ENCODE measurements around the gene GALNT2.

The GALNT2 gene

DNA sequence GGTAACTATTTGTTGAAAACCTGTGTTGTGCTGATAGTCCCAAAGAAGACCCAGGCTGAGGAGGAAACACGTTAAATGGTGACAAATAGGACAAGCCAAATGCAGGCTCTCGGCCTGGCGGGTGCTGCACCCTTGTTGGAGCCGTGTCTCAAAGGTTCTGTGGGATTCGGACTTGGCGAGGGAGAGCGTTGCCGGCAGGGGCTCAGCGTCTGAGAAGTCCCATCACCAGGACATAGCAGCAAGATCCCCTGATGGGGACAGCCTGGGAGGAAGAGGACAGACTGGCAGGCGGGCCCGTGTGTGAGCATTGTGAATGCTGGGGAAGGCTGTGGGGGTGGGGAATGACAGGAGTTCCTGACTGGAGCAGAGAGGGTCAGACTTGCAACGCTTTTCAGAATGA lies 216.6 kb downstream of the GALNT2 start:
- no peak for DNase-seq

GRCh38 chr1:230284891-230285290 lies 217.9 kb downstream of the GALNT2 start:
- DNase-seq = no peak

DNA sequence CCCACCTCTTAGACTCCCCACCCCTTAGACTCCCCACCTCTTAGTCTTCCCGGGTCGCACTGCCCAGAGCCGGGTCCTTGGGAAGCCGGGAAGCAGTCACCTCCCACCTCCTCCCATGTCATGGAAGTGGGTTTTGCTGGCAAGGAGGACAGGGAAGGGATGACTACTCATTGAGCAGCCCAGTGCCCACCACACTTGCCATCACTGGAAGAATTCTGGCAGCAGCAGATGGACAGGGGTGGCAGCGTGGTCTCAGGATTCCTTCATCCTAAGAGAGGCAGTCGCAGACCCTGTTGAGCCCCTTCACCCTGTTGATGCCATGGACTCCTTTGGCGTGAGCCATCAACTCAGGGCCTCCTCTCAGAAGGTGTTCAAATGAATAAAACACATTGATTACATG lies 218.3 kb downstream of the GALNT2 start:
- no peak for DNase-seq

DNA sequence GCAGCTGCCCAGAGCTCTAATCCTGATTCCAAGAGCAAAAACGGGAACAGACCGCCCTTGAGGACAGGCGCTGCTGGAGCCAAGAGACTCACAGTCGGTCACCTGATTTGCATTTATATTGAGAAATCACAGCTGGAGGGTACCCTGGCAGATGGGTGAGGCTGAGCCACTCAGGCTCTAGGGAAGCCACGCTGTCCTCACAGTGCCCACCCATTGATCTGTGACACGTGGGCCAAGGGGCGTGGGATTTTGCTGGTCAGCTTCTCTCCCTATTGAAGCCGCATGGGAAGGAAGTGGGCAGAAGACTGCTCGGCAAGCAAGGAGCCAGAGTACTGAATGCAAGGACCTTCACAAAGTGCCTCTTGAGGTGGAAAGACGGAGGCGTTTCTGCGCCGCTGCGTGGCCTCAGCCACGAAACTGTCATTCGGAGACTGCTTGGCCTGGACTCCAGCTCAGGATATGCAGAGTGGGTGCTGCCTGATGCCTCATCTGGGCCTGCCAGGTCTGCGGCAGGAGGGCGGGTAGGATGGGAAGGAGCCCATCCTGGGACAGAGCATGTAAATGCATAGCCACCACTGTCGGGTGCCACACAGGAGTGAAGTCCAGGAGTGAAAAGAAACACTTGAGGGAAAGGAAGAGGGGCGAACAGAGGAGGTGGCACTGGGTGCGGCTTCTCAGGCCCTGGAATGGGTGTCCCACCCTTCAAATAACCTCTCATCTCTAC lies 219.3 kb downstream of the GALNT2 start:
- DNase-seq = no peak

DNA sequence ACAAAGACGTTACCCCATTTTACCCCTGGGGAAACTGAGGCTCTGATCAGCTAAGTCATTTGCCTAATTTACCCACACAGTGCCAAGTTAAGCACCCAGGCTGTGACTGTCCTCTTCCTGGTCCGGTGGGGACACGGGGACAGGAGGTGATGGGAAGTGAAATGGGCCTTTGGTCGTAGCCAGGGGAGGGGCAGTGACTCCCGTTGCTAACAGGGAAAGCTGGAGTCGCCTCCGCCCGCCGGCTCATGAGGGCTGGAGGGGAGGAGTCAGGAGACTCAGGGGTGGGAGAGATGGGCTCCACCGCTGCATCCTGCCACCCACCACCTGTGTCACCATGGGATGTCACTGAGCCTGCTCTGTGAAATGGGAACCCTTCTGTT lies 219.8 kb downstream of the GALNT2 start:
- no peak for DNase-seq

- no peak for DNase-seq
Observed at GRCh38 chr1:230287674-230288315, 220.8 kb downstream of the GALNT2 start.

DNA sequence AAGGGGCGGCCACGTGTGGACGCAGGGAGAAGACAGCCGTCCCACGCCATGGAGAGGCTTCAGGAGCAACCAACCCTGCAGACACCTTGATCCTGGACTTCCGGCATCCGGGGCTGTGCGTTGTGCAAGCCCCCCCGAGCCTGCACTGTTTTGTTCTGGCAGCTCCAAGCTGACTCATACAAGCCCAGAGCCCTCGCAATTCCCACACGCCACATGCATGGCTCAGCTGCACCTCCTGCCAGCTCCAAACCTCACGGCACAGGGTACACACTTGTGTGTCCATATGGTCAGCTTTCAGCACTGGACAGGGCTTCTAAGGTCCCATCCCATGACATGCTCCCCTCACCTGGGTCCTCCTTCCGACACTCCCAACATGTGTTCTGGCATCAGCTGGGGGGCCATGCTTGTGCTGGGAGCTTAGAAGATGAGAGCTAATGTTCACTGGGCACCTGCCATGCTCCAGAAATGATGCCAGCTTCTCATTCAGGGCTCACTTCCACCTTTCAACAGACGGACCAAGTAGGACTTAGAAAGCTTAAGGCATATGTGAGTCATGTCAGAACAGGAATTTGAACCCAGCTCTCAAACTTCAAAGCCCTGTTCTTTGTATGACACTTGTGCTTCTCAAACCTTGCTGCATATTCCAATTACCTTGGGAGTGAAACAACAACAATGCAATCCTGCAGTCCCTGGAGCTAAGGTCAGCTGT lies 221.8 kb downstream of the GALNT2 start:
- no peak for DNase-seq

- no peak for DNase-seq
Observed at GRCh38 chr1:230289350-230289644, 222.3 kb downstream of the GALNT2 start.

GRCh38 chr1:230291731-230292620 lies 224.9 kb downstream of the GALNT2 start:
- peak in 1 of 4 experiments; percentile 9 for DNase-seq

- no peak for DNase-seq
Observed at GRCh38 chr1:230292689-230293389, 225.8 kb downstream of the GALNT2 start.

- DNase-seq = no peak
Observed at GRCh38 chr1:230293390-230293700, 226.3 kb downstream of the GALNT2 start.

- DNase-seq = no peak
Observed at GRCh38 chr1:230295367-230295766, 228.3 kb downstream of the GALNT2 start.

DNA sequence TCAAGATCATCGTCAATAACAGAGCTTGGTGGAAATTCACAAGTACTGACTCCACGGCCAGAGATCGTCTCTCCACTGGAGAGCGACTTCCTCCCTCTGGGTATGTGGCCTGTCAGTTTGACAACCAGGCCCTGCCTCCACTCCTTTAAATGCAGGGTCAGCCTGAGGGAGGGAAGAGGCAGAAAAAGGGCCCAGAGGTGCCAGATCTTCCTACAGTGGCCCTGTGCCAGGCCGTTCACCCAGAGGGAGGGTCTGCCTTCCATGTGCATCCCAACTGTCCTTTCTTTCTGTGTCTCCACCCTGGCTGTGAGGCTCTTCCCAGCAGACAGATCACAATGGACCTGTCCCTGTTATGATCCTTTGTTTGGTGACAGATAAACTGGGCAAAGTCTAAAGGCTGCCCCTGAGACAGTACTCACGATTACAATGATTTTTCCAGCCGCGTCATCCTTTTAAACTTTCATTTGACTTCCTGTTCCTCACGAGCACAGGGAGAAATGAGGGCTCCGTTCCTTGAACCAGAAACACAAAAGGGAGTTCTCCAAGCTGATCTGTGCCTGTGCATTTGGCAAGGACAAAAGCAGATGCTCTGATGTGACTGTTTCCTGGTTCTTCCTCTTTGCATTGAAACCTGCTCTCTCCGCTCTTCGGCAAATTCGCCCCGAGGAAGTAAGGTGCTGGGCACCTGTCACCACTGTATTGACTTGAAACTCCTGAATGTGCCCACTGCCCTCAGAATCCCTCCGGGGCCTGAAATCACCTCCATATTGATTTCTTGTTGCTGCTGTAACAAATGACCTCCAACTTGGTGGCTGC lies 232.4 kb downstream of the GALNT2 start:
- peak; percentile 25 to 48 (median 34) for DNase-seq

DNA sequence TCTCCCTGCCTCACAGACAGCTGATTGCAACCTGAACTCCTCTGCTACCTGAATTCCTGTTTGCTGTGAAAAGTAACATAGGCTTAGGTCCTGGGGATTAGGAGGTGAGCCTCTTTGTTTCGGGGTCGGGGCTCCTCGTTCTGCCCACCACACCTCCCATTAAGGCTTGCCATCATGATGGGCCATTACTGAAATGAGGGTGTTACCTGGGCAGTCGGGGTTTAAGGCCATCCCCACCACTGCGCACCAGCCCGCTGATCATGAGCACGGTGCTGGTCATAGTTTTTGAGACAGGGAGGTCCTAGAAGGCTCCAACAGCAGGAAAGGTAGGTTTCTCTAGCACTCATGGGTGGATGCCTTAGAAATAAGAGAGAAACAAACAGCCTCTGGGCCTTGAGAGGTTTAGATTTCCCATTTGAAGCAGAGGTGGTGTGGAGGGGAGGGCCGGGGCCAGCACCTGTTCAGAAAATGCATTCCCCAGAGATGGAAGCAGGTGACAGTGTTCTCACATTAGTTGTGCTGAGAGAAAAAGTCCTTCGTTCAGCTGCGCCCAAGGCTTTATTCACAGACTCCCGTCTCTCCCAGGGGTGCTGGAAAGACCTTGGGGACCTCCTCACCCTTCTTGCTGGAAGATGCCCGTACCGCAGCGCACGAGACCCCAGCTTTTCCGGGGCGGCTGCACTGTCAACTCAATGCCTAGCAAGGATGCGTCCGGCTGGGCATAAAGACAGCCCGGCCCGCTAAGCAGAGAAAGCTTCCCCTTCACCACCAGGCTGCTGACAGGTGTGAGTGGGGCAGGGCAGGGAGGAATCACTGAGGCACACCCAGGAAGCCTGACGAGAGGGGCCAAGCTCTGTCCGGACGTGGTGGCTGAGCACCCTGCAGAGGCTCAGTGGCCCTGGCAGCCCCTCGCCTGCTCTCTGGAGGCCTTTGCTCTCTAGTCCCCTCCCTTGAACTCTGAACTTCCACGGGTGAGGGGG lies 233.6 kb downstream of the GALNT2 start:
- DNase-seq = no peak

DNA sequence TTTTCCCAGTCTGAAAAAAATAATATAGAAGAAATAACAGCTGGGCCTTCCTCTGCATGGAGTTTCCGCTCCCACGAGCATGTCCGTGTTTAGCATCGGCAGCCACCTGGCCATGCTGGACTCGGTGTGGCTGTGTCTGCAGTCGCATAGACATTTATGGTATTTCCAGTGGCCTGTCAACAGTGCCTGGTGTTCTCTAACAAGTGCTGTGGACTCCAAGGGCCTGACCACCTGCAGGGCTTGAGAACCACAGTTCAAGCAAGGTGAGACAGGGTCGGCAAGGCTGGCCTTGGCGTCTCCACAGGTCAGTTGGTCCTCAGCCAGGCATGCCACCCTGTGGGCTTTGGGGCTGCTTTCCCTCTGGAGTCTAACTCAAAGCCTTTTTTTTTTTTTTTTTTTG lies 234.3 kb downstream of the GALNT2 start:
- no peak for DNase-seq

- no peak for DNase-seq
Observed at GRCh38 chr1:230301822-230302221, 234.8 kb downstream of the GALNT2 start.

DNA sequence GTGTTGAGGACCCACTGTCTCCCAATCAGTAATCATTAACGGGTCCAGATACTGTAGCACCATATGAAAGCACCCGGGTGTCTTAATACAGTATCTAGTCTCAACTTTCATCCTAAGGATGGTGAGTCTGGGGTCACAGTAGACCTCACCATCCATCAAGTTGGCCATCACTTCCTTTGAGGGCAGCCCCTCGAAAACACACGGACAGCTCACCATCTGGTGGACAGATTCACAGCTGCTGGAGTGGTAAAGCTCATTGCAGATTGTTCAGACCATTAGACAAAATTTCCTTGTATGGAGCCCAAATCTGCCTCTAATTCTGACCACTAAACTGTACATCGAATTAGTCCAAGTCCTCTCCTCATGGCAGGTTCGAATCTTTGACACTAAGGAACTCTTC lies 236.0 kb downstream of the GALNT2 start:
- no peak for DNase-seq

DNA sequence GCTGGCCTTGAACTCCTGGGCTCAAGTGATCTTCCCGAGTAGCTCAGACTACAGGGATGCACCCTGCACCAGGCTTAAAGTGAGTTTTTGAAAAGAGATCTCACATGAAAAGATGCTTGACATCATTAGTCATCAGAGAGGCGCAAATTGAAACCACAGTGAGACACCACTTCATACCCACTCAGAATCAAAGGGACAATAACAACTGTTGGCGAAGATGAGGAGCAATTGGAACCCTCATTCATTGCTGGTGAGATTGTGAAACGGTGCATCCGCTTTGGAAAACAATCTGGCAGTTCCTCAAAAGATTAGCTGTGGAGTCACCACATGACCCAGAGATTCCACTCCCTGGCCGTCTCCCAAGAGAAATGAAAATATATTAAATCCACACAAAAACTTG lies 236.8 kb downstream of the GALNT2 start:
- DNase-seq = peak; percentile 50 to 73 (median 54)

DNA sequence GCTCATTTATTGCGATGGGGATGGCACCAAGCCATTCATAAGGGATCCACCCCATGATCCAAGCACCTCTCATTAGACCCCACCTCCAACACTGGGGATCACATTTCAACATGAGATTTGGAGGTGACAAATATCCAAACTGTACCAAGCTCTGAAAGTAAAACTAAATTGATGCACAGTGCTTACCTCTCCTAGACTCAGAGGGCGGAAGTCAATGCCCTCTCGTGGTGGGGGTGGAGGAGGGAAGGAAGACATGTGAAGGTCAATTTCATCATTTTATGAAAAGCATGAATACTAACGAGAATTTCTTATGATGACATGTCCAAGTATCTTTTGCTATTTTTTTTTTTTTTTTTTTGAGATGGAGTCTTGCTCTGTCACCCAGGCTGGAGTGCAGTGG lies 239.1 kb downstream of the GALNT2 start:
- DNase-seq = peak; percentile 17 to 58 (median 52)

- no peak for DNase-seq
Observed at GRCh38 chr1:230307213-230307612, 240.2 kb downstream of the GALNT2 start.

All from suppressor macrophage (primary cell).